ENCODE measurements around the gene PLEKHG7.
"Not testable (repeated sequence)": the region's sequence is repeated elsewhere in the genome, so short reads cannot be mapped to it uniquely, and the experiment has no call there.

Gene PLEKHG7

GRCh38 chr12:92702754-92703679 is at the start of gene PLEKHG7:
TSS of gene PLEKHG7 (plus strand) at chr12:92702989. CDS start at chr12:92706632, 3,643 bp downstream.
- DNase-seq (ENCODE audit: low read depth), result no peak

- not testable (repeated sequence) for DNase-seq (ENCODE audit: low read depth)
These were observed 48.5 kb upstream of the PLEKHG7 start for GRCh38 chr12:92654256-92654655.

GRCh38 chr12:92654929-92655328 is 47.9 kb upstream of the PLEKHG7 start:
- no peak for DNase-seq (ENCODE audit: low read depth)

- no peak for DNase-seq (ENCODE audit: low read depth)
These were observed 45.9 kb upstream of the PLEKHG7 start for GRCh38 chr12:92656911-92657310.

- DNase-seq (ENCODE audit: low read depth), result no peak
These were observed 45.0 kb upstream of the PLEKHG7 start for GRCh38 chr12:92657770-92658169.

- no peak for DNase-seq (ENCODE audit: low read depth)
These were observed 44.2 kb upstream of the PLEKHG7 start for GRCh38 chr12:92658611-92659010.

- DNase-seq (ENCODE audit: low read depth), result no peak
These were observed 41.5 kb upstream of the PLEKHG7 start for GRCh38 chr12:92661269-92661668.

GRCh38 chr12:92665496-92665895 is 37.3 kb upstream of the PLEKHG7 start:
- no peak for DNase-seq (ENCODE audit: low read depth)

GRCh38 chr12:92668739-92669138 is 34.0 kb upstream of the PLEKHG7 start:
- no peak for DNase-seq (ENCODE audit: low read depth)

- DNase-seq (ENCODE audit: low read depth), result not testable (repeated sequence)
These were observed 31.3 kb upstream of the PLEKHG7 start for GRCh38 chr12:92671524-92671923.

- no peak for DNase-seq (ENCODE audit: low read depth)
These were observed 29.0 kb upstream of the PLEKHG7 start for GRCh38 chr12:92673756-92674155.

GRCh38 chr12:92674500-92674899 is 28.3 kb upstream of the PLEKHG7 start:
- no peak for DNase-seq (ENCODE audit: low read depth)

GRCh38 chr12:92675092-92675865 is 27.5 kb upstream of the PLEKHG7 start:
- DNase-seq (ENCODE audit: low read depth), result no peak

- DNase-seq (ENCODE audit: low read depth), result no peak
These were observed 26.1 kb upstream of the PLEKHG7 start for GRCh38 chr12:92676710-92677109.

GRCh38 chr12:92690601-92691000 is 12.2 kb upstream of the PLEKHG7 start:
- no peak for DNase-seq (ENCODE audit: low read depth)

GRCh38 chr12:92695056-92695455 is 7.7 kb upstream of the PLEKHG7 start:
- no peak for DNase-seq (ENCODE audit: low read depth)

- no peak for DNase-seq (ENCODE audit: low read depth)
These were observed 7.2 kb upstream of the PLEKHG7 start for GRCh38 chr12:92695577-92695976.

GRCh38 chr12:92696216-92696615 is 6.6 kb upstream of the PLEKHG7 start:
- no peak for DNase-seq (ENCODE audit: low read depth)

GRCh38 chr12:92698474-92698873 is 4.3 kb upstream of the PLEKHG7 start:
- no peak for DNase-seq (ENCODE audit: low read depth)

GRCh38 chr12:92701441-92701840 is 1.3 kb upstream of the PLEKHG7 start:
- DNase-seq (ENCODE audit: low read depth), result no peak

- no peak for DNase-seq (ENCODE audit: low read depth)
These were observed 997 bp downstream of the PLEKHG7 start for GRCh38 chr12:92703786-92704185.

GRCh38 chr12:92706594-92706993 is 3.8 kb downstream of the PLEKHG7 start:
- DNase-seq (ENCODE audit: low read depth), result no peak

GRCh38 chr12:92707926-92708325 is 5.1 kb downstream of the PLEKHG7 start:
- DNase-seq (ENCODE audit: low read depth), result no peak

Data from HS-27A (cell line).